ENCODE results near the gene CDCA7.
"Not testable (repeated sequence)": the region's sequence is repeated elsewhere in the genome, so short reads cannot be mapped to it uniquely, and the experiment has no call there.

The CDCA7 gene

GRCh38 chr2:173354582-173355131, at the start of gene CDCA7:
TSS of gene CDCA7 (plus strand) at chr2:173354872. CDS start at chr2:173354964, 92 bp downstream.
- peak; percentile 86 for DNase-seq

DNA sequence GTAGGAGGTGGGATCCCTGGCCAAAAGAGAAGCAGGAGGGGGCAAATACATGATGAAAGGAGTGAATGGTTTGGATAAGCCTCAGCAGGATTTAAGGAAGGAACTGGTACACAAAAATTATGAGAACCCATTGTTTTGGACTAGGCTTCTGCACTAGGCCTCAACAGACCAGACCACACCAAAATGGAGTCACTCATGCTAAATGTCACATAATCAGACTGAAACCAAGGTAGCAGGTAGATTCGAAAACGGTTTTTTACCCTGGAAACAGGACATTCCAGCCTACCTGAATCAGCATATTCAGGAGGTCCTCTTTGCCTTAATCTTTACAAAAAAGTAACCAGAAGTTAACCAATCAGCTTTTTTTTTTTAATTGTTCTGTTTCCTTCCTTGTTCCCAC, 49.4 kb upstream of the CDCA7 start:
- DNase-seq: no peak

DNA sequence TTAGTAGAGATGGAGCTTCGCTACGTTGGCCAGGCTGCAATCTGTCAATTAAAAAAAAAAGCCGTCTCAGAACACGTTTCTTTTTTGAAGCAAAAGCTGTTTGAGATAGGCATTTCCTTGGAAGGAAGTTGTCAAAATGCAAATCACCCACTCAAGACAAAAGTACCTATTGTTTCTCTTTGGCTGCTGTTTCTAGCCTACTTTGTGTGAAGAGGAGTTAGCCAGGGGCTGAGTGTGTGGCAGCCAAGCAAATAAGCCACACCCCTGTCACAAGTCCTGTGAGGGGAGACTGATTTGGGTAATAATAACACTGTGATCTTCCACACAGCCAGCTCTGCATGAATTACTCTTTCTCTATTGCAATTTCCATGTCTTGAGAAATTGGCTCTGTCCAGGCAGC, 47.4 kb upstream of the CDCA7 start:
- no peak for DNase-seq

GRCh38 chr2:173309370-173309769, 45.3 kb upstream of the CDCA7 start:
- DNase-seq: not testable (repeated sequence)

- DNase-seq: no peak
These were observed 42.6 kb upstream of the CDCA7 start for GRCh38 chr2:173311844-173312606.

- no peak for DNase-seq
These were observed 31.3 kb upstream of the CDCA7 start for GRCh38 chr2:173323371-173323770.

- DNase-seq: no peak
These were observed 27.9 kb upstream of the CDCA7 start for GRCh38 chr2:173326806-173327205.

- DNase-seq: no peak
These were observed 27.3 kb upstream of the CDCA7 start for GRCh38 chr2:173327421-173327820.

GRCh38 chr2:173333003-173333402, 21.7 kb upstream of the CDCA7 start:
- DNase-seq: not testable (repeated sequence)

DNA sequence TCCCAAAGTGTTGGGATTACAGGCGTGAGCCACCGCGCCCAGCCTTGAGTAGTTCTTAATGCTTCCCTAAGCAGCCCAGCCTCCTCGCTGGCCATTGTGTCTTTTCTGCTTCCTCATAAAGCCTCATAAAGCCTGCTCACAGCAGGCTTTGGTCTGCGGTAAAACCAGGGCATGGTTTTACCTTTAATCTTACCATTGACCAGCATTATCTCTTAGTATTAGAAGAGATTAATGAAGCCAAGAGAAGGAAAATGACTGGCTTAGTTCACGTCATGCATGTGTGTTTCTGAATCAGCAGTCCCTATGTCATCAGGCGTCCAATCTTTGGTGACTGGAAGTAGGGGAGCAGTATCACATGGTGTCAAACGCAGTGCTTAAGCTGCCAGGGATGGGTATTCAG, 14.9 kb upstream of the CDCA7 start:
- no peak for DNase-seq

GRCh38 chr2:173343921-173344320, 10.8 kb upstream of the CDCA7 start:
- no peak for DNase-seq

DNA sequence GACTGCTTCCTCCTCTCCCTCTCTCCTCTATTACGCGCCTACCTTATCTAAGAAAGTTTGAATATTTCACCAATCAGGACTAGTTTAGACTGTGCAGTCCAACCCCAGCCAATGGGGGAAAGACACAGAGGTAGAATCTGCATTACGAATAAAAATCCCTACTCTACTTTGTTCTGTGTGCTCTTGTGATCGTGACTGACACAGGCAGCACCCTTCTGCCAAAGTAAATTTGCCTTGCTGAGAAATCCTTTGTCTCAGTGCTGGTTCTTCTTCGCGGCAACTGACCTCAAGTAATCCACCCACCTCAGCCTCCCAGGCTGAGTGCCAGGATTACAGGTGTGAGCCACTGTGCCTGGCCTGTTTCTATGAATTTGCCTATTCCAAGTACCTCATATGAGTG, 8.6 kb upstream of the CDCA7 start:
- DNase-seq: no peak

GRCh38 chr2:173347305-173348168, 7.1 kb upstream of the CDCA7 start:
- DNase-seq: no peak

DNA sequence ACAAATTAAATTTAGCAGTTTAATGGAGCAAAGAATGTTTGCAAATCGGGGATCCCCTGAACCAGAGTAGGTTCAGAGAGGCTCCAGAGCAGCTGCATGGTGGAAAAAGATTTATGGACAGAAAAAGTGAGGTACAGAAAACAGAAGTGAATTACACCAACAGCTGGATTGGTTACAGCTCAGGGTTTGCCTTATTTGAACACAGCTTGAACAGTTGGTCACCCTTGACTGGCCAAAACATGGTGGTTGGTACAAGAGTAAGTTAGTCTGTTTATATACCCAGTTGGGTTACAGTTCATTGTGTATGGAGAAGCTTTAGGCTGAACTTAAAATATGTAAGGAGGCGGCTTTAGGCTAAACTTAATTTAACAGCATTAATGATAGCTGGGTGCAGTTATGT, 5.4 kb upstream of the CDCA7 start:
- DNase-seq: no peak

- DNase-seq: no peak
These were observed 4.3 kb upstream of the CDCA7 start for GRCh38 chr2:173350383-173350782.

GRCh38 chr2:173351879-173352278, 2.8 kb upstream of the CDCA7 start:
- no peak for DNase-seq

DNA sequence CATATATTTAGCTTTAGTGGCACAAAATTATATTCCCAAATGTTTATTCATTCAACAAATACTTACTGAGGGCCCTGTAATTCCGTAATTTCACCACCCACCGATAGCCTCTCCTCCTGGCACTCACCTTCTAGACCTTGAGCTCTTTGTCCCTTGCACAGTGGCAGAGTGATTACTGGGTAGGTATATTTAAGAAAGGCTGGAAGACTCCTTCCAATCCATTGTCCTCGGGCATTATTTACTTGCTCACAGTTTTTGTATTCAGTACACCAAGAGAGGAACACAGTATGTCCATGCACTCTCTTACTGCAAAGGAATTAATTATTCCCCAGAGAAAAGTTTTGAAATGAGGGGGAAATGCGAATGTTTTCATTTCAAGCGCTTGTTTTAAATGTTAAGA, 1.1 kb upstream of the CDCA7 start:
- no peak for DNase-seq

GRCh38 chr2:173354073-173354581, 545 bp upstream of the CDCA7 start:
- DNase-seq: no peak

GRCh38 chr2:173355132-173355865, 627 bp downstream of the CDCA7 start:
- peak; percentile 54 for DNase-seq

GRCh38 chr2:173355866-173356508, 1.3 kb downstream of the CDCA7 start:
- no peak for DNase-seq

DNA sequence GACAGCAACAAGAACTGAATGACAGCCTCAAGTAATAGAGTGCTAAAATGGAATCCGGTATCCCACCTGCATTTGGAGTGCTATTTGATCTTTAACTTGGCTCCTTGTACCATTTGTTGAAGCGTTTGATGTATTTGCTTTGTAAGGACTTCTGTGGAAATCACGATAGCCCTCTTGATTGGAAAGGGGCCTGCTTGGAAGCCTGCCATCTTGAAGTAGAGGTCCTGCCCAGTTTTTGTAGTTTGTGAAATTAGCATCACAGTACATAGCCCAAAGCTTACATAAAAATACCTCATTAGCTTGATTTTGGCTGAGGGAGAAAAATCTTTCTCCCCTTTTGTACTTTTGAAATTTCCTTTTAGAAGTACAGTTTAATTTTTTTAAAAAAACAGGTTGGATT, 2.7 kb downstream of the CDCA7 start:
- DNase-seq: no peak

- DNase-seq: no peak
These were observed 3.9 kb downstream of the CDCA7 start for GRCh38 chr2:173358616-173359015.
